ENCODE results near the gene DNAAF5. TPM values are rescaled to one million over a fixed set of nuclear protein-coding genes. Genes with fewer than 3 reads are reported as not detected.

DNAAF5 gene
- total RNA-seq, 1 donor from 2014 or later: 18.1 TPM

DNA sequence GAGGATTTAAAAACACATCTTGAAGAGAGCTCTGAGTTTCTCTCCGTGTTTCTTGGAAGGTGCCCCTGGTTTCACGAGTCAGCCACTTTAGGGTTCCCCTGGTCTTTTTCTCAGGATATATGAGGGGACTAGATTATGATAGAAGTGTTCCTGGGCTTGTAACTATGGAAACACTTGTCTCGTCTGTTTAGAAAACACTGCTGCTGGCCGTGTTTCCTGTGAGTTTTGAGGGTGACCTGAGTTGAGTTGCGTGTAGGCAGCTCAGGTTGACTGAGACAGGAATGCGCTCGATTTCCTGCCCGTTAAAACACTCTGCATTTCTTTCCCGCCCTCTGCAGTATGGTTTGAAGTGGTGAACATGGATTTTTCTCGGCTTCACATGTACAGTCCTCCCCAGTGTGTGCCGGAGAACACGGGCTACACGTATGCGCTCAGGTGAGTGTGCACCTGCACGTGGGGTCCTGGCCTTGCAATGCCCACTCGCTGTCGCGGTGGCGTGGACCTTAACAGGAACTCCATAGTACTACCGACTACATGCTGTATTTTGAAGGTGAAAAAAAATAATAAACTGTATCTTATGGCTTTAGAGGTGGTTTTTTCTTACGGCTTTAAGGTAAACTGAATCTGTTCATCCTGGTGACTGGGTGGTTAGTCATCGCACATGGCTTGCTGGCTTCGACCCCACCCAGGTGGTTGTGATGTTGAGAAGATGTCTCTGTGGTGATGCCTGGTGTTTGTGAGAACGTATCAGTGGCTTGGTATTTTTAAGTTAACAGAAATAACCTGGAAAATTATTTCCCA is 105.9 kb downstream of the DNAAF5 start, which contains the start of gene SUN1:
TSS of gene SUN1 (plus strand) at position 310 of the 801 bp plus-strand sequence. CDS start at position 359, 49 bp downstream.
- Histone ChIP-seq H3K4me1 (peaks cover 98% of the 10 kb centered on the region), H3K4me3 (peak within 1 kb of the TSS; percentile 52), H3K27ac (replicated peaks) (peak within 1 kb of the TSS; percentile 95), H3K36me3 (peaks cover 9% of the 10 kb centered on the region), H3K27me3 (ENCODE audit: low read depth) (no peaks in the 10 kb centered on the region), H3K9me3 (replicated peaks) (no peaks in the 10 kb centered on the region)
- intact Hi-C loops (cut with micrococcal nuclease): loop anchor here (10.0 kb wide), 1 partner anchor 48 kb away; no protein-coding TSS in a partner anchor
- DNase-seq: no peak
- TF ChIP-seq, protein P1, sequence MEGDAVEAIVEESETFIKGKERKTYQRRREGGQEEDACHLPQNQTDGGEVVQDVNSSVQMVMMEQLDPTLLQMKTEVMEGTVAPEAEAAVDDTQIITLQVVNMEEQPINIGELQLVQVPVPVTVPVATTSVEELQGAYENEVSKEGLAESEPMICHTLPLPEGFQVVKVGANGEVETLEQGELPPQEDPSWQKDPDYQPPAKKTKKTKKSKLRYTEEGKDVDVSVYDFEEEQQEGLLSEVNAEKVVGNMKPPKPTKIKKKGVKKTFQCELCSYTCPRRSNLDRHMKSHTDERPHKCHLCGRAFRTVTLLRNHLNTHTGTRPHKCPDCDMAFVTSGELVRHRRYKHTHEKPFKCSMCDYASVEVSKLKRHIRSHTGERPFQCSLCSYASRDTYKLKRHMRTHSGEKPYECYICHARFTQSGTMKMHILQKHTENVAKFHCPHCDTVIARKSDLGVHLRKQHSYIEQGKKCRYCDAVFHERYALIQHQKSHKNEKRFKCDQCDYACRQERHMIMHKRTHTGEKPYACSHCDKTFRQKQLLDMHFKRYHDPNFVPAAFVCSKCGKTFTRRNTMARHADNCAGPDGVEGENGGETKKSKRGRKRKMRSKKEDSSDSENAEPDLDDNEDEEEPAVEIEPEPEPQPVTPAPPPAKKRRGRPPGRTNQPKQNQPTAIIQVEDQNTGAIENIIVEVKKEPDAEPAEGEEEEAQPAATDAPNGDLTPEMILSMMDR (IDR thresholded peaks at IDR 0.05; ENCODE audit: borderline replicate concordance): no peak

DNA sequence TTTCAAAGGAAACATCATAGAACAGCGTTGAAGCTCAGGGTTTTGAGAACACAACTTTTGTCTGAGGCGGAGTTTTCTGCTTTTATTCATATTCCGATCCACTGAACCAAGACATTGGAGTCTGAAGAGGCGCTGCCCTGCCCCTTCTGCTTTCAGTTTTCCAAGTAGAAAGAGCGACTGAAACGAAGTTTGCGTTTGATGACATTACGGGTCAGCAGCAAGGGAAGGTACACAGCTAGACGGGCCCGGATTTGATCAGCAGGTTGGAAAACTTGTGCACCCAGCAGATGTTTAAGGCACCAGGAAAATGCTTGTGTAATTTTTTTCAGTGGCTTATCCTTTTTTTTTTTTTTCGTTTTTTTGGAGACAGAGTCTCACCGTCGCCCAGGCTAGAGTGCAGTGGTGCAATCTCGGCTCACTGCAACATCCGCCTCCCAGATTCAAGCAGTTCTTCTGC is 106.5 kb downstream of the DNAAF5 start:
- DNase-seq: no peak
- Histone ChIP-seq H3K9me3 (replicated peaks) (no peaks in the 10 kb centered on the region), H3K4me3 (peak overlapping the region; percentile 52), H3K36me3 (peaks cover 9% of the 10 kb centered on the region), H3K27ac (replicated peaks) (peak overlapping the region; percentile 95), H3K4me1 (peaks cover 98% of the 10 kb centered on the region), H3K27me3 (ENCODE audit: low read depth) (no peaks in the 10 kb centered on the region)
- TF ChIP-seq, protein P1 (IDR thresholded peaks at IDR 0.05; ENCODE audit: borderline replicate concordance): no peak
- intact Hi-C loops (cut with micrococcal nuclease): loop anchor here (10.0 kb wide), 1 partner anchor 48 kb away; no protein-coding TSS in a partner anchor

- DNase-seq: no peak
- Histone ChIP-seq H3K36me3 (peaks cover 9% of the 10 kb centered on the region), H3K27ac (replicated peaks) (peak overlapping the region; percentile 95), H3K9me3 (replicated peaks) (no peaks in the 10 kb centered on the region), H3K4me3 (no peak overlapping the region), H3K4me1 (peaks cover 98% of the 10 kb centered on the region), H3K27me3 (ENCODE audit: low read depth) (no peaks in the 10 kb centered on the region)
- intact Hi-C loops (cut with micrococcal nuclease): loop anchor here (10.0 kb wide), 1 partner anchor 49 kb away; no protein-coding TSS in a partner anchor
- TF ChIP-seq, protein P1 (IDR thresholded peaks at IDR 0.05; ENCODE audit: borderline replicate concordance): no peak
Measured at GRCh38 chr7:833601-834258, 107.2 kb downstream of the DNAAF5 start.

DNA sequence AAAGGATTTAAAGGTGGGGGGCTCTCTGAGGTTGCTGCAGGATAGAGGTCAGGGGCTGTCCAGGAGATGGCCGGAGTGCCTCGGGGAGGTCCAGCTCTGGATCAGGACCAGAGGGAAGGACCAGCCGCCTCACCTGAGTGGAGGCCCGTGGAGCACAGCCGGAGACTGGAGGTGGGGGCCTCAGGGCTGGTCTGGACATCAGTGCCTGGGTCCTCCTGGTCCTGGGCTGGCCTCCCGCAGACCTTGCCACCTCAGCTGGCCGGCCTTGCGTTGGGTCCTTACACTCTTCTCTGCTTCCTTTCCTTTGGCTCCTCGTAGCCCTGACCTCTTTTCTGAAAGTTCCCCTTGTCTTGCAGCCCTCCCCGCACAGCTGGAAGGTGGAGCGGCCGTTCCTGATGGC is 107.8 kb downstream of the DNAAF5 start:
- intact Hi-C loops (cut with micrococcal nuclease): loop anchor here (10.0 kb wide), 1 partner anchor 49 kb away; no protein-coding TSS in a partner anchor
- peak overlapping the region; percentile 95 for H3K27ac ChIP-seq (replicated peaks)
- no peak for DNase-seq

GRCh38 chr7:835021-835420 is 108.5 kb downstream of the DNAAF5 start:
- no peak for DNase-seq
- no peaks in the 10 kb centered on the region for H3K9me3 ChIP-seq (replicated peaks)
- TF ChIP-seq, protein P1 (IDR thresholded peaks at IDR 0.05; ENCODE audit: borderline replicate concordance): no peak
- peaks cover 91% of the 10 kb centered on the region for H3K4me1 ChIP-seq
- peaks cover 22% of the 10 kb centered on the region for H3K36me3 ChIP-seq
- intact Hi-C loops (cut with micrococcal nuclease): loop anchor here (10.0 kb wide), 1 partner anchor 50 kb away; no protein-coding TSS in a partner anchor
- H3K27me3 ChIP-seq (ENCODE audit: low read depth): no peaks in the 10 kb centered on the region
- H3K27ac ChIP-seq (replicated peaks): peak overlapping the region; percentile 95
- H3K4me3 ChIP-seq: no peak overlapping the region

More for the DNA sequence above, 107.8 kb downstream of the DNAAF5 start:
- Histone ChIP-seq H3K36me3 (peaks cover 15% of the 10 kb centered on the region), H3K4me3 (no peak overlapping the region), H3K27me3 (ENCODE audit: low read depth) (no peaks in the 10 kb centered on the region), H3K4me1 (peaks cover 98% of the 10 kb centered on the region), H3K9me3 (replicated peaks) (no peaks in the 10 kb centered on the region)
- TF ChIP-seq, protein P1 (IDR thresholded peaks at IDR 0.05; ENCODE audit: borderline replicate concordance): no peak
